PC-3 (cell line): Measurements from ENCODE around the gene CELF5. TPM values are rescaled to one million over a fixed set of nuclear protein-coding genes. Genes with fewer than 3 reads are reported as not detected.

ENCODE experiments used
- ATAC-seq: fragments of 200-7000 bp; cut with Tn5 transposase; 2 replicates; pipeline ENCODE4 v1.9.1; 2020; ENCODE audit warnings: mild to moderate bottlenecking, moderate library complexity
- BruUV-seq: library from RNA; stranded (reverse); fragments of 400-500 nt; replicated peaks from 2 replicates; lab custom pipeline; 2021; lab: Mats Ljungman, UMichigan
- CTCF ChIA-PET: fragments of 300-600 bp; sonication (Branson Sonifier 250); formaldehyde crosslinking; loops from one replicate; lab custom pipeline; 2022; ENCODE audit warnings: antibody characterized with exemption; lab: Charles Lee
- POLR2A ChIA-PET: fragments of 300-600 bp; sonication (Branson Sonifier 250); formaldehyde crosslinking; loops from one replicate; lab custom pipeline; 2022; ENCODE audit warnings: antibody characterized with exemption; ENCODE audit not compliant: unreplicated experiment; lab: Charles Lee
- DNase-seq: peaks from one replicate; pipeline ENCODE4 v3.0.0-alpha.2; 2015
- H2AFZ ChIP-seq: fragments of 300-600 bp; sonication (generic); 2 replicates; pipeline ENCODE4 v1.6.0; 2016; ENCODE audit warnings: antibody characterized with exemption, low read length
- H3F3A ChIP-seq: fragments of 300-600 bp; sonication (generic); one replicate; pipeline ENCODE4 v1.6.0; 2017; ENCODE audit warnings: antibody characterized with exemption, low read length, control low read depth, mild to moderate bottlenecking; ENCODE audit not compliant: unreplicated experiment
- H3K27ac ChIP-seq: fragments of 300-600 bp; sonication (generic); 2 replicates; pipeline ENCODE4 v1.5.1; 2016; ENCODE audit warnings: mild to moderate bottlenecking, low read length
- H3K27me3 ChIP-seq: fragments of 300-600 bp; sonication (generic); 2 replicates; pipeline ENCODE4 v1.6.1; 2016; ENCODE audit warnings: low read length, mixed read lengths
- H3K36me3 ChIP-seq: fragments of 300-600 bp; sonication (generic); 2 replicates; pipeline ENCODE4 v1.6.1; 2016; ENCODE audit warnings: low read depth, mixed run types, low read length, mixed read lengths
- H3K4me1 ChIP-seq: fragments of 300-600 bp; sonication (generic); 2 replicates; pipeline ENCODE4 v1.5.1; 2016; ENCODE audit warnings: low read length; ENCODE audit not compliant: insufficient read depth
- H3K4me2 ChIP-seq: fragments of 300-600 bp; sonication (generic); 2 replicates; pipeline ENCODE4 v1.6.0; 2016; ENCODE audit warnings: low read length
- H3K4me3 ChIP-seq: fragments of 300-600 bp; sonication (generic); 2 replicates; pipeline ENCODE4 v1.5.1; 2016; ENCODE audit warnings: mild to moderate bottlenecking, low read length, mixed read lengths
- H3K79me2 ChIP-seq: fragments of 300-600 bp; sonication (generic); 2 replicates; pipeline ENCODE4 v1.6.1; 2017; ENCODE audit warnings: low read length, mixed read lengths
- H3K9ac ChIP-seq: fragments of 300-600 bp; sonication (generic); 2 replicates; pipeline ENCODE4 v1.6.0; 2016; ENCODE audit warnings: mild to moderate bottlenecking, low read length
- H3K9me2 ChIP-seq: fragments of 300-600 bp; sonication (generic); replicated peaks from 2 replicates; pipeline ENCODE4 v1.6.1; 2016; ENCODE audit warnings: mixed run types, low read length, mixed read lengths
- H3K9me3 ChIP-seq: fragments of 300-600 bp; sonication (generic); 2 replicates; pipeline ENCODE4 v1.6.1; 2016; ENCODE audit warnings: low read length, mixed read lengths
- H4K20me1 ChIP-seq: fragments of 300-600 bp; sonication (generic); 2 replicates; pipeline ENCODE4 v1.6.1; 2016; ENCODE audit warnings: low read length, mixed read lengths
- EZH2 ChIP-seq: fragments of 300-600 bp; sonication (generic); IDR thresholded peaks from one replicate; pipeline ENCODE4 v1.6.1; 2017; ENCODE audit warnings: antibody characterized with exemption, mild to moderate bottlenecking, low read length; ENCODE audit not compliant: unreplicated experiment
- EZH2phosphoT487 ChIP-seq: fragments of 300-600 bp; sonication (generic); IDR thresholded peaks from 2 replicates; pipeline ENCODE4 v1.6.1; 2018; ENCODE audit warnings: mild to moderate bottlenecking, antibody characterized with exemption, low read length, borderline replicate concordance
- intact Hi-C: fragments of 100-400 bp; cut with micrococcal nuclease; formaldehyde crosslinking; loops from 2 replicates; pipeline ENCODE4 v1.9.0; 2023
- total RNA-seq: library from RNA; depleted of rRNA; stranded (reverse); fragments of >200 nt; gene quantifications from 2 replicates; pipeline ENCODE4 v1.2.3, GENCODE V29; 2014
- TF ChIP-seq, protein P1 (sequence below): fragments of 300-600 bp; sonication (generic); conservative IDR thresholded peaks from 2 replicates; pipeline ENCODE4 v1.5.1; 2017; ENCODE audit warnings: antibody characterized with exemption, low read depth, mild to moderate bottlenecking, low read length

CELF5 gene
- total RNA-seq, 1 experiment from 2014 or later = 0.44 TPM

- Histone ChIP-seq H3K27me3 (no peaks in the 10 kb centered on the region), H3K9me3 (no peaks in the 10 kb centered on the region), H3K27ac (no peak overlapping the region), H4K20me1 (no peaks in the 10 kb centered on the region), H3K4me1 (no peaks in the 10 kb centered on the region), H3K36me3 (no peaks in the 10 kb centered on the region; the same call in 1 of the 2 replicates), H3K9me2 (no peaks in the 10 kb centered on the region), H3K4me2 (no peak overlapping the region), H3K4me3 (no peak overlapping the region), H3K9ac (no peak overlapping the region), H3K79me2 (no peaks in the 10 kb centered on the region), H2AFZ (no peak overlapping the region), H3F3A (no peaks in the 10 kb centered on the region)
- no peak for DNase-seq
- ChIA-PET CTCF (no interaction called here), POLR2A (no interaction called here)
- ATAC-seq = no peak
- intact Hi-C loops = no loop called here
- BruUV-seq = no TSS peak
- no peak for TF ChIP-seq EZH2
- TF ChIP-seq EZH2phosphoT487 = no peak
- TF ChIP-seq, protein P1, sequence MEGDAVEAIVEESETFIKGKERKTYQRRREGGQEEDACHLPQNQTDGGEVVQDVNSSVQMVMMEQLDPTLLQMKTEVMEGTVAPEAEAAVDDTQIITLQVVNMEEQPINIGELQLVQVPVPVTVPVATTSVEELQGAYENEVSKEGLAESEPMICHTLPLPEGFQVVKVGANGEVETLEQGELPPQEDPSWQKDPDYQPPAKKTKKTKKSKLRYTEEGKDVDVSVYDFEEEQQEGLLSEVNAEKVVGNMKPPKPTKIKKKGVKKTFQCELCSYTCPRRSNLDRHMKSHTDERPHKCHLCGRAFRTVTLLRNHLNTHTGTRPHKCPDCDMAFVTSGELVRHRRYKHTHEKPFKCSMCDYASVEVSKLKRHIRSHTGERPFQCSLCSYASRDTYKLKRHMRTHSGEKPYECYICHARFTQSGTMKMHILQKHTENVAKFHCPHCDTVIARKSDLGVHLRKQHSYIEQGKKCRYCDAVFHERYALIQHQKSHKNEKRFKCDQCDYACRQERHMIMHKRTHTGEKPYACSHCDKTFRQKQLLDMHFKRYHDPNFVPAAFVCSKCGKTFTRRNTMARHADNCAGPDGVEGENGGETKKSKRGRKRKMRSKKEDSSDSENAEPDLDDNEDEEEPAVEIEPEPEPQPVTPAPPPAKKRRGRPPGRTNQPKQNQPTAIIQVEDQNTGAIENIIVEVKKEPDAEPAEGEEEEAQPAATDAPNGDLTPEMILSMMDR = no peak
These were observed 18.1 kb upstream of the CELF5 start for GRCh38 chr19:3206216-3206953.

GRCh38 chr19:3207461-3208242 is 16.8 kb upstream of the CELF5 start:
- no peaks in the 10 kb centered on the region for H3F3A ChIP-seq
- H3K4me2 ChIP-seq = no peak overlapping the region
- H3K36me3 ChIP-seq = no peaks in the 10 kb centered on the region; the same call in 1 of the 2 replicates
- H3K79me2 ChIP-seq = no peaks in the 10 kb centered on the region
- H3K27ac ChIP-seq = no peak overlapping the region
- ChIA-PET CTCF (no interaction called here), POLR2A (no interaction called here)
- no peaks in the 10 kb centered on the region for H4K20me1 ChIP-seq
- H3K9me2 ChIP-seq = no peaks in the 10 kb centered on the region
- H3K4me1 ChIP-seq = no peaks in the 10 kb centered on the region
- no peak overlapping the region for H3K4me3 ChIP-seq
- TF ChIP-seq EZH2 = no peak
- TF ChIP-seq EZH2phosphoT487 = no peak
- TF ChIP-seq, protein P1 = no peak
- no TSS peak for BruUV-seq
- no peak for ATAC-seq
- DNase-seq = no peak
- intact Hi-C loops = no loop called here
- H3K9ac ChIP-seq = no peak overlapping the region
- H2AFZ ChIP-seq = no peak overlapping the region
- no peaks in the 10 kb centered on the region for H3K27me3 ChIP-seq
- H3K9me3 ChIP-seq = no peaks in the 10 kb centered on the region
